Tibial nerve (tissue), 4 donors: Measurements from ENCODE around the gene RAB20.

Experiments
- EP300 ChIP-seq, 2 donors: sonication (generic); formaldehyde crosslinking; IDR thresholded peaks; one replicate each; pipeline ENCODE4 v1.6.1; 2017; ENCODE audit warnings: antibody characterized with exemption in 2 of 2, mild to moderate bottlenecking in 1 of 2
- POLR2A ChIP-seq, 2 donors: fragments of 450-650 bp; IDR thresholded peaks; one replicate each; pipeline ENCODE4 v1.6.1; 2017; ENCODE audit warnings: antibody characterized with exemption in 2 of 2, mild to moderate bottlenecking in 2 of 2, moderate library complexity in 2 of 2
- TF ChIP-seq, protein P1 (sequence below), 5 experiments: fragments of 200-600 bp in 3 of 5; fragments of 450-650 bp in 2 of 5; sonication (generic) in 3 of 5; IDR thresholded peaks; one replicate each; pipeline ENCODE4 v1.5.1; 2016 to 2019; ENCODE audit warnings: antibody characterized with exemption in 5 of 5, mild to moderate bottlenecking in 3 of 5, moderate library complexity in 2 of 5

DNA sequence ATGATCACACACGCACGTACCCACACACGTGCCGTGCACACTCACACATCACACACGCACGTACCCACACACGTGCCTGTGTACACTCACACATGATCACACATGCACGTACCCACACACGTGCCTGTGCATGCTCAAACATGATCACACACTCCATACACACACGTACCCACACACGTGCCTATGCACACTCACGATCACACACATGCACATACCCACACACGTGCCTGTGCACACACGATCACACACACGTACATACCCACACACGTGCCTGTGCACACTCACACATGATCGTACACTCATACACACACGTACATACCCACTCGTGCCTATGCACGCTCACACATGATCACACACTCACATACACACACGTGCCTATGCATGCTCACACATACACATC lies 86.8 kb downstream of the RAB20 start:
- TF ChIP-seq, protein P1, sequence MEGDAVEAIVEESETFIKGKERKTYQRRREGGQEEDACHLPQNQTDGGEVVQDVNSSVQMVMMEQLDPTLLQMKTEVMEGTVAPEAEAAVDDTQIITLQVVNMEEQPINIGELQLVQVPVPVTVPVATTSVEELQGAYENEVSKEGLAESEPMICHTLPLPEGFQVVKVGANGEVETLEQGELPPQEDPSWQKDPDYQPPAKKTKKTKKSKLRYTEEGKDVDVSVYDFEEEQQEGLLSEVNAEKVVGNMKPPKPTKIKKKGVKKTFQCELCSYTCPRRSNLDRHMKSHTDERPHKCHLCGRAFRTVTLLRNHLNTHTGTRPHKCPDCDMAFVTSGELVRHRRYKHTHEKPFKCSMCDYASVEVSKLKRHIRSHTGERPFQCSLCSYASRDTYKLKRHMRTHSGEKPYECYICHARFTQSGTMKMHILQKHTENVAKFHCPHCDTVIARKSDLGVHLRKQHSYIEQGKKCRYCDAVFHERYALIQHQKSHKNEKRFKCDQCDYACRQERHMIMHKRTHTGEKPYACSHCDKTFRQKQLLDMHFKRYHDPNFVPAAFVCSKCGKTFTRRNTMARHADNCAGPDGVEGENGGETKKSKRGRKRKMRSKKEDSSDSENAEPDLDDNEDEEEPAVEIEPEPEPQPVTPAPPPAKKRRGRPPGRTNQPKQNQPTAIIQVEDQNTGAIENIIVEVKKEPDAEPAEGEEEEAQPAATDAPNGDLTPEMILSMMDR (IDR thresholded peaks at IDR 0.05) = no peak
- no peak for TF ChIP-seq POLR2A (IDR thresholded peaks at IDR 0.05)
- TF ChIP-seq EP300 (IDR thresholded peaks at IDR 0.05) = no peak
